ENCODE measurements around the gene PELI2.

GRCh38 chr14:56235388-56235787 is 117.2 kb downstream of the PELI2 start:
- no peak for TF ChIP-seq ZBTB43 (CRISPR knock-in tag; IDR thresholded peaks at IDR 0.05)
- no peak for TF ChIP-seq CTCF (IDR thresholded peaks at IDR 0.05)
- TF ChIP-seq ETV6 (CRISPR knock-in tag; IDR thresholded peaks at IDR 0.05) = no peak
- TF ChIP-seq, protein P1, sequence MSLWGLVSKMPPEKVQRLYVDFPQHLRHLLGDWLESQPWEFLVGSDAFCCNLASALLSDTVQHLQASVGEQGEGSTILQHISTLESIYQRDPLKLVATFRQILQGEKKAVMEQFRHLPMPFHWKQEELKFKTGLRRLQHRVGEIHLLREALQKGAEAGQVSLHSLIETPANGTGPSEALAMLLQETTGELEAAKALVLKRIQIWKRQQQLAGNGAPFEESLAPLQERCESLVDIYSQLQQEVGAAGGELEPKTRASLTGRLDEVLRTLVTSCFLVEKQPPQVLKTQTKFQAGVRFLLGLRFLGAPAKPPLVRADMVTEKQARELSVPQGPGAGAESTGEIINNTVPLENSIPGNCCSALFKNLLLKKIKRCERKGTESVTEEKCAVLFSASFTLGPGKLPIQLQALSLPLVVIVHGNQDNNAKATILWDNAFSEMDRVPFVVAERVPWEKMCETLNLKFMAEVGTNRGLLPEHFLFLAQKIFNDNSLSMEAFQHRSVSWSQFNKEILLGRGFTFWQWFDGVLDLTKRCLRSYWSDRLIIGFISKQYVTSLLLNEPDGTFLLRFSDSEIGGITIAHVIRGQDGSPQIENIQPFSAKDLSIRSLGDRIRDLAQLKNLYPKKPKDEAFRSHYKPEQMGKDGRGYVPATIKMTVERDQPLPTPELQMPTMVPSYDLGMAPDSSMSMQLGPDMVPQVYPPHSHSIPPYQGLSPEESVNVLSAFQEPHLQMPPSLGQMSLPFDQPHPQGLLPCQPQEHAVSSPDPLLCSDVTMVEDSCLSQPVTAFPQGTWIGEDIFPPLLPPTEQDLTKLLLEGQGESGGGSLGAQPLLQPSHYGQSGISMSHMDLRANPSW (CRISPR knock-in tag; conservative IDR thresholded peaks at IDR 0.05; ENCODE audit: low read depth) = no peak
- no peak for TF ChIP-seq CDX4 (CRISPR knock-in tag; IDR thresholded peaks at IDR 0.05; ENCODE audit: borderline replicate concordance)
- no peak for TF ChIP-seq ZBTB21 (CRISPR knock-in tag; IDR thresholded peaks at IDR 0.05; ENCODE audit: borderline replicate concordance)
- no peak for TF ChIP-seq JUN (CRISPR knock-in tag; IDR thresholded peaks at IDR 0.05)
- TF ChIP-seq NR1H2 (CRISPR knock-in tag; IDR thresholded peaks at IDR 0.05) = no peak
- no peak for TF ChIP-seq CREB1 (CRISPR knock-in tag; IDR thresholded peaks at IDR 0.05)
- no peak for TF ChIP-seq TCF7 (CRISPR knock-in tag; IDR thresholded peaks at IDR 0.05; ENCODE audit: low read depth)
- no peak for TF ChIP-seq HMGXB4 (CRISPR knock-in tag; IDR thresholded peaks at IDR 0.05)
- TF ChIP-seq, protein P2, sequence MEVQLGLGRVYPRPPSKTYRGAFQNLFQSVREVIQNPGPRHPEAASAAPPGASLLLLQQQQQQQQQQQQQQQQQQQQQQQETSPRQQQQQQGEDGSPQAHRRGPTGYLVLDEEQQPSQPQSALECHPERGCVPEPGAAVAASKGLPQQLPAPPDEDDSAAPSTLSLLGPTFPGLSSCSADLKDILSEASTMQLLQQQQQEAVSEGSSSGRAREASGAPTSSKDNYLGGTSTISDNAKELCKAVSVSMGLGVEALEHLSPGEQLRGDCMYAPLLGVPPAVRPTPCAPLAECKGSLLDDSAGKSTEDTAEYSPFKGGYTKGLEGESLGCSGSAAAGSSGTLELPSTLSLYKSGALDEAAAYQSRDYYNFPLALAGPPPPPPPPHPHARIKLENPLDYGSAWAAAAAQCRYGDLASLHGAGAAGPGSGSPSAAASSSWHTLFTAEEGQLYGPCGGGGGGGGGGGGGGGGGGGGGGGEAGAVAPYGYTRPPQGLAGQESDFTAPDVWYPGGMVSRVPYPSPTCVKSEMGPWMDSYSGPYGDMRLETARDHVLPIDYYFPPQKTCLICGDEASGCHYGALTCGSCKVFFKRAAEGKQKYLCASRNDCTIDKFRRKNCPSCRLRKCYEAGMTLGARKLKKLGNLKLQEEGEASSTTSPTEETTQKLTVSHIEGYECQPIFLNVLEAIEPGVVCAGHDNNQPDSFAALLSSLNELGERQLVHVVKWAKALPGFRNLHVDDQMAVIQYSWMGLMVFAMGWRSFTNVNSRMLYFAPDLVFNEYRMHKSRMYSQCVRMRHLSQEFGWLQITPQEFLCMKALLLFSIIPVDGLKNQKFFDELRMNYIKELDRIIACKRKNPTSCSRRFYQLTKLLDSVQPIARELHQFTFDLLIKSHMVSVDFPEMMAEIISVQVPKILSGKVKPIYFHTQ (CRISPR knock-in tag; IDR thresholded peaks at IDR 0.05) = no peak
- no peak for TF ChIP-seq IRF2 (CRISPR knock-in tag; IDR thresholded peaks at IDR 0.05; ENCODE audit: borderline replicate concordance, low read depth)
- TF ChIP-seq CBFB (CRISPR knock-in tag; IDR thresholded peaks at IDR 0.05; ENCODE audit: low read depth) = no peak

Measured in WTC11 (cell line).